Astrocyte (in vitro differentiated cells and primary cell): Measurements from ENCODE around the gene FBLN1. TPM values are rescaled to one million over a fixed set of nuclear protein-coding genes. Genes with fewer than 3 reads are reported as not detected.

Experiments used
- DNase-seq: peaks from one replicate; pipeline ENCODE4 v3.0.0-alpha.2; 2010; ENCODE audit warnings: low read depth
- FAIRE-seq: peaks from 2 replicates; lab custom pipeline; 2011; peaks lifted over from hg19 to GRCh38; lab: Jason Lieb, UNC
- H2AFZ ChIP-seq: 2 replicates; pipeline ENCODE4 v1.6.0; 2012; ENCODE audit warnings: low read depth, low read length, inconsistent platforms
- H3K27ac ChIP-seq: 2 replicates; pipeline ENCODE4 v1.5.1; 2011; ENCODE audit warnings: low read depth, low read length, inconsistent platforms
- H3K27me3 ChIP-seq: 2 replicates; pipeline ENCODE4 v1.6.0; 2011; ENCODE audit warnings: low read length, inconsistent platforms; ENCODE audit not compliant: insufficient read depth
- H3K36me3 ChIP-seq: 2 replicates; pipeline ENCODE4 v1.5.1; 2011; ENCODE audit warnings: low read length, inconsistent platforms; ENCODE audit not compliant: insufficient read depth
- H3K4me1 ChIP-seq: 2 replicates; pipeline ENCODE4 v1.5.1; 2011; ENCODE audit warnings: low read length, inconsistent platforms; ENCODE audit not compliant: insufficient read depth
- H3K4me2 ChIP-seq: 2 replicates; pipeline ENCODE4 v1.6.0; 2012; ENCODE audit warnings: low read length, inconsistent platforms
- H3K4me3 ChIP-seq: 2 replicates; pipeline ENCODE4 v1.5.1; 2011; ENCODE audit warnings: low read depth, mild to moderate bottlenecking, low read length, inconsistent platforms; ENCODE audit not compliant: insufficient read depth
- H3K79me2 ChIP-seq: 2 replicates; pipeline ENCODE4 v1.6.0; 2012; ENCODE audit warnings: mild to moderate bottlenecking, low read length, inconsistent platforms; ENCODE audit not compliant: insufficient read depth
- H3K9ac ChIP-seq: 2 replicates; pipeline ENCODE4 v1.6.0; 2012; ENCODE audit warnings: mild to moderate bottlenecking, low read length, inconsistent platforms
- H3K9me3 ChIP-seq: 2 replicates; pipeline ENCODE4 v1.5.1; 2012; ENCODE audit warnings: low read depth, mild to moderate bottlenecking, low read length, inconsistent platforms; ENCODE audit not compliant: insufficient read depth
- H4K20me1 ChIP-seq: 2 replicates; pipeline ENCODE4 v1.6.0; 2012; ENCODE audit warnings: low read length, inconsistent platforms; ENCODE audit not compliant: insufficient read depth
- H3K27ac Mint-ChIP-seq: one replicate; pipeline ENCODE4 v1.8.0; 2021; ENCODE audit warnings: mild to moderate bottlenecking, mixed read lengths; ENCODE audit not compliant: unreplicated experiment
- H3K27me3 Mint-ChIP-seq: one replicate; pipeline ENCODE4 v1.8.0; 2021; ENCODE audit warnings: low read depth, mixed read lengths; ENCODE audit not compliant: unreplicated experiment
- H3K36me3 Mint-ChIP-seq: one replicate; pipeline ENCODE4 v1.8.0; 2021; ENCODE audit warnings: low read depth, mixed read lengths; ENCODE audit not compliant: unreplicated experiment
- H3K4me1 Mint-ChIP-seq: one replicate; pipeline ENCODE4 v1.8.0; 2021; ENCODE audit warnings: low read depth, mixed read lengths; ENCODE audit not compliant: unreplicated experiment
- H3K4me3 Mint-ChIP-seq: one replicate; pipeline ENCODE4 v1.8.0; 2021; ENCODE audit warnings: mild to moderate bottlenecking, moderate library complexity, mixed read lengths; ENCODE audit not compliant: unreplicated experiment
- H3K9me3 Mint-ChIP-seq: one replicate; pipeline ENCODE4 v1.8.0; 2021; ENCODE audit warnings: mild to moderate bottlenecking, mixed read lengths; ENCODE audit not compliant: unreplicated experiment
- CTCF ChIP-seq: IDR thresholded peaks from 2 replicates; pipeline ENCODE4 v1.5.1; 2011; ENCODE audit warnings: low read depth, mild to moderate bottlenecking, inconsistent platforms, low read length, moderate library complexity; ENCODE audit not compliant: insufficient read depth
- EZH2 ChIP-seq: IDR thresholded peaks from 2 replicates; pipeline ENCODE4 v1.6.1; 2012; ENCODE audit warnings: mild to moderate bottlenecking, low read length, inconsistent platforms; ENCODE audit not compliant: insufficient read depth
- total RNA-seq: library from RNA; stranded (reverse); gene quantifications from 2 replicates; pipeline ENCODE4 v1.2.1, GENCODE V29; 2021

Gene FBLN1
- total RNA-seq, 1 donor from 2014 or later, result 69.2 TPM

GRCh38 chr22:45629469-45630089, 126.9 kb downstream of the FBLN1 start:
- H3K27ac ChIP-seq, result no peak overlapping the region
- FAIRE-seq (no peak), DNase-seq (no peak)
- H3K9me3 Mint-ChIP-seq, result no peaks in the 10 kb centered on the region
- H3K79me2 ChIP-seq, result no peaks in the 10 kb centered on the region
- no peaks in the 10 kb centered on the region for H4K20me1 ChIP-seq
- no peak overlapping the region for H3K4me2 ChIP-seq
- H3K9me3 ChIP-seq, result no peaks in the 10 kb centered on the region
- H3K4me1 Mint-ChIP-seq, result peaks cover 10% of the 10 kb centered on the region
- no peak overlapping the region for H2AFZ ChIP-seq
- H3K36me3 Mint-ChIP-seq, result no peaks in the 10 kb centered on the region
- H3K4me3 Mint-ChIP-seq, result no peak overlapping the region
- H3K27me3 ChIP-seq, result peaks cover 15% of the 10 kb centered on the region
- H3K27ac Mint-ChIP-seq, result no peak overlapping the region
- peaks cover 17% of the 10 kb centered on the region for H3K4me1 ChIP-seq
- H3K36me3 ChIP-seq, result no peaks in the 10 kb centered on the region
- H3K27me3 Mint-ChIP-seq, result peaks cover 32% of the 10 kb centered on the region
- H3K9ac ChIP-seq, result no peak overlapping the region
- TF ChIP-seq CTCF (no peak), EZH2 (no peak)
- H3K4me3 ChIP-seq, result no peak overlapping the region

GRCh38 chr22:45630436-45630835, 127.8 kb downstream of the FBLN1 start:
- DNase-seq (no peak), FAIRE-seq (no peak)
- H3K4me3 ChIP-seq, result no peak overlapping the region
- H3K4me2 ChIP-seq, result no peak overlapping the region
- no peak overlapping the region for H3K27ac ChIP-seq
- peaks cover 10% of the 10 kb centered on the region for H3K4me1 Mint-ChIP-seq
- H3K79me2 ChIP-seq, result no peaks in the 10 kb centered on the region
- no peak overlapping the region for H3K27ac Mint-ChIP-seq
- no peak overlapping the region for H3K4me3 Mint-ChIP-seq
- peaks cover 15% of the 10 kb centered on the region for H3K27me3 ChIP-seq
- H2AFZ ChIP-seq, result no peak overlapping the region
- H4K20me1 ChIP-seq, result no peaks in the 10 kb centered on the region
- H3K9me3 Mint-ChIP-seq, result no peaks in the 10 kb centered on the region
- peaks cover 33% of the 10 kb centered on the region for H3K27me3 Mint-ChIP-seq
- H3K4me1 ChIP-seq, result peaks cover 17% of the 10 kb centered on the region
- no peaks in the 10 kb centered on the region for H3K36me3 ChIP-seq
- H3K9me3 ChIP-seq, result no peaks in the 10 kb centered on the region
- TF ChIP-seq EZH2, result no peak
- no peaks in the 10 kb centered on the region for H3K36me3 Mint-ChIP-seq
- no peak overlapping the region for H3K9ac ChIP-seq

GRCh38 chr22:45631140-45631840, 128.6 kb downstream of the FBLN1 start:
- Histone ChIP-seq H3K79me2 (no peaks in the 10 kb centered on the region), H4K20me1 (no peaks in the 10 kb centered on the region), H3K27me3 (peaks cover 17% of the 10 kb centered on the region), H3K4me3 (no peak overlapping the region), H3K9me3 (no peaks in the 10 kb centered on the region), H2AFZ (no peak overlapping the region), H3K27ac (no peak overlapping the region), H3K9ac (no peak overlapping the region), H3K4me2 (no peak overlapping the region), H3K36me3 (no peaks in the 10 kb centered on the region), H3K4me1 (peaks cover 17% of the 10 kb centered on the region)
- H3K4me1 Mint-ChIP-seq, result peaks cover 10% of the 10 kb centered on the region
- FAIRE-seq (no peak), DNase-seq (no peak)
- H3K36me3 Mint-ChIP-seq, result no peaks in the 10 kb centered on the region
- no peak overlapping the region for H3K27ac Mint-ChIP-seq
- no peak overlapping the region for H3K4me3 Mint-ChIP-seq
- H3K27me3 Mint-ChIP-seq, result peaks cover 35% of the 10 kb centered on the region
- H3K9me3 Mint-ChIP-seq, result no peaks in the 10 kb centered on the region
- TF ChIP-seq EZH2 (no peak), CTCF (no peak)
